LNCAP (cell line): ENCODE results near the gene GMNN.

Source experiments
- CTCF ChIP-seq: fragments of 450-650 bp; IDR thresholded peaks from 2 replicates; pipeline ENCODE4 v1.5.1; 2017; ENCODE audit warnings: mild to moderate bottlenecking

Gene GMNN

GRCh38 chr6:24827970-24828369, 53.2 kb downstream of the GMNN start:
- no peak for TF ChIP-seq CTCF

- no peak for TF ChIP-seq CTCF
These were observed 54.9 kb downstream of the GMNN start for GRCh38 chr6:24829657-24830056.

- TF ChIP-seq CTCF: no peak
These were observed 57.3 kb downstream of the GMNN start for GRCh38 chr6:24831771-24832716.

GRCh38 chr6:24832794-24833193, 58.1 kb downstream of the GMNN start:
- TF ChIP-seq CTCF: no peak

GRCh38 chr6:24833711-24834386, 59.1 kb downstream of the GMNN start:
- no peak for TF ChIP-seq CTCF
